Right atrium auricular region (tissue), 2 donors: ENCODE results near the gene MRPL1. TPM values are rescaled to one million over a fixed set of nuclear protein-coding genes. Genes with fewer than 3 reads are reported as not detected.

ENCODE experiments used
- DNase-seq: peaks from one replicate; pipeline ENCODE4 v3.0.0-alpha.2; 2019; ENCODE audit warnings: low spot score
- H3K27ac ChIP-seq, 2 donors: fragments of 200-600 bp; sonication (generic); 1 replicate in 1 of 2; 2 replicates in 1 of 2; pipeline ENCODE4 v1.5.1; 2016 to 2019
- H3K27me3 ChIP-seq, 2 donors: fragments of 200-600 bp; sonication (generic); one replicate each; pipeline versions ENCODE4 v1.5.1 to v1.6.0; 2017 to 2019
- H3K36me3 ChIP-seq: fragments of 200-600 bp; sonication (generic); one replicate; pipeline ENCODE4 v1.5.1; 2016
- H3K4me1 ChIP-seq, 2 donors: fragments of 200-600 bp; sonication (generic); one replicate each; pipeline versions ENCODE4 v1.5.1 to v1.6.0; 2017 to 2019
- H3K4me3 ChIP-seq, 2 donors: fragments of 200-600 bp; sonication (generic); 1 replicate in 1 of 2; 2 replicates in 1 of 2; pipeline ENCODE4 v1.5.1; 2017 to 2019; ENCODE audit warnings: mild to moderate bottlenecking in 1 of 2, moderate library complexity in 1 of 2
- H3K9me3 ChIP-seq, 2 donors: fragments of 200-600 bp; sonication (generic); one replicate each; pipeline ENCODE4 v1.5.1; 2019
- CTCF ChIP-seq, 2 donors: fragments of 200-600 bp; sonication (generic); IDR thresholded peaks; one replicate each; pipeline ENCODE4 v1.5.1; 2019; ENCODE audit warnings: antibody characterized with exemption in 2 of 2
- total RNA-seq, 2 donors: library from RNA; depleted of rRNA; stranded (reverse); fragments of >200 nt; gene quantifications; one replicate each; pipeline ENCODE4 v1.1.0, GENCODE V29; 2016

Gene MRPL1
- total RNA-seq, 2 donors from 2014 or later: 17.4 to 32.0 TPM

GRCh38 chr4:77845400-77845799, 17.2 kb upstream of the MRPL1 start:
- Histone ChIP-seq H3K27ac (no peak overlapping the region), H3K9me3 (no peaks in the 10 kb centered on the region), H3K27me3 (no peaks in the 10 kb centered on the region), H3K4me3 (no peak overlapping the region), H3K4me1 (no peaks in the 10 kb centered on the region), H3K36me3 (no peaks in the 10 kb centered on the region)
- DNase-seq: no peak
- TF ChIP-seq CTCF (IDR thresholded peaks at IDR 0.05): no peak

- no peak for TF ChIP-seq CTCF (IDR thresholded peaks at IDR 0.05)
These were observed 16.7 kb upstream of the MRPL1 start for GRCh38 chr4:77845929-77846328.

GRCh38 chr4:77848508-77848907, 14.1 kb upstream of the MRPL1 start:
- no peaks in the 10 kb centered on the region for H3K27me3 ChIP-seq
- no peak for TF ChIP-seq CTCF (IDR thresholded peaks at IDR 0.05)
- peaks cover 0 to 4% of the 10 kb centered on the region in 2 donors for H3K4me1 ChIP-seq
- no peak overlapping the region for H3K27ac ChIP-seq
- H3K9me3 ChIP-seq: no peaks in the 10 kb centered on the region
- H3K4me3 ChIP-seq: no peak overlapping the region
- H3K36me3 ChIP-seq: no peaks in the 10 kb centered on the region
- no peak for DNase-seq

More at GRCh38 chr4:77845929-77846328, 16.7 kb upstream of the MRPL1 start:
- no peaks in the 10 kb centered on the region for H3K27me3 ChIP-seq
- H3K27ac ChIP-seq: no peak overlapping the region
- no peak for DNase-seq
- H3K4me3 ChIP-seq: no peak overlapping the region
- H3K4me1 ChIP-seq: no peaks in the 10 kb centered on the region
- H3K9me3 ChIP-seq: no peaks in the 10 kb centered on the region
- no peaks in the 10 kb centered on the region for H3K36me3 ChIP-seq

GRCh38 chr4:77849278-77849965, 13.2 kb upstream of the MRPL1 start:
- TF ChIP-seq CTCF (IDR thresholded peaks at IDR 0.05): no peak
- H3K36me3 ChIP-seq: no peaks in the 10 kb centered on the region
- no peak for DNase-seq
- no peak overlapping the region for H3K27ac ChIP-seq
- H3K9me3 ChIP-seq: no peaks in the 10 kb centered on the region
- H3K27me3 ChIP-seq: no peaks in the 10 kb centered on the region
- no peak overlapping the region for H3K4me3 ChIP-seq
- H3K4me1 ChIP-seq: peaks cover 0 to 4% of the 10 kb centered on the region in 2 donors

- no peaks in the 10 kb centered on the region for H3K36me3 ChIP-seq
- TF ChIP-seq CTCF (IDR thresholded peaks at IDR 0.05): no peak
- H3K9me3 ChIP-seq: no peaks in the 10 kb centered on the region
- DNase-seq: no peak
- peaks cover 0 to 9% of the 10 kb centered on the region in 2 donors for H3K4me1 ChIP-seq
- H3K27ac ChIP-seq: peak overlapping the region in 1 of 2 donors; percentile 62
- no peak overlapping the region for H3K4me3 ChIP-seq
- H3K27me3 ChIP-seq: no peaks in the 10 kb centered on the region
These were observed 9.6 kb upstream of the MRPL1 start for GRCh38 chr4:77852892-77853495.
